Inflammatory macrophage (primary cell): ENCODE data around the gene DEPDC1.
A peak's percentile ranks its signal among the peaks of the same experiment; 100 is the strongest.

Experiments used
- DNase-seq, 2 donors: peaks; one replicate each; pipeline ENCODE4 v3.0.0-alpha.2; 2020 to 2022

DEPDC1 gene

DNA sequence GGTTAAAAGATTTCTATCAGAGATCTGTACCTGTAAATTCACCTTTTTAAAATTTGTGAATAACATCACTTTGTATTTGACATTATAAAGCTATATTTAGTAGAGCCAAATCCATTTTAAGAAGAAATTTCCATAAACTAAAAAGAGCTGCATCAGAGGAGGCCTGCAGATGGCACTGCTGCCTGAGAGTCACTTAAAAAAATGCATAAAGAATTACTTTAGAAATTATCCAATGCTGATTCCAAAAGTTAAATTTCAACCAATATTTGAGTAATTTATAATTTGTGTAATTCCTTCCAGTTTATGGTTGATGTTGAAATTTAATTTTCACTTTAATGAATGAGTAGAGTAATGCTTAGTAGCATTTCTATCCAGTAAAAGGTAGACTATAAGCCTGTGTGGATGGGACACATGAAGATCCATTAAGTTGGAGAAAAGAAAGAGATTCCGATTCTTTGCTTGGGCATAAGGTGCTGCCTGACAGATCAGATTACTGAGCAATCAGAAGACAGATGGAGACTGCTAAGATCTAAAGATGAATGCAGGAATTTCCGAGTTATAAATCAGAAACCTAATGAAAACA lies 26.4 kb downstream of the DEPDC1 start:
- peak in 1 of 2 donors; percentile 8 for DNase-seq

DNA sequence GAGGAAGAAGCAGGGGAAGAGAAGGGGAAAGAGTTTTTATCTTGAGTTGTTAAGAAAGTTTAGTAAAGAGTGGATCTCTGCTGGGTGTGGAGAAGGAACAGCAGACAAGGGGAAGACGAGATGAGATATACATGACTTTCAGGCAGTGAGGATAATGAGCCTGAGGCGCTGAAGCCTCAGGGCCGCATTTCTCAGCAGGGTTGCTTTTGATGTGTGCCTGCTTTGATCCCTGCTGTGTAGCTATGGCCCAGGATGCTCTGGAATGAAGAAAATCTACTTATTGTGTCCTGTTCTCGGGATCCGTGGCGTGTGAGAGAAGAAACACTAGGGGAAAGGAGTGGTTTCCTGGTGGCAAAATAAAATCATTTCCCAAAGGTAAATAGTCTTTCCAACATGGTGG lies 32.0 kb downstream of the DEPDC1 start:
- DNase-seq = no peak

DNA sequence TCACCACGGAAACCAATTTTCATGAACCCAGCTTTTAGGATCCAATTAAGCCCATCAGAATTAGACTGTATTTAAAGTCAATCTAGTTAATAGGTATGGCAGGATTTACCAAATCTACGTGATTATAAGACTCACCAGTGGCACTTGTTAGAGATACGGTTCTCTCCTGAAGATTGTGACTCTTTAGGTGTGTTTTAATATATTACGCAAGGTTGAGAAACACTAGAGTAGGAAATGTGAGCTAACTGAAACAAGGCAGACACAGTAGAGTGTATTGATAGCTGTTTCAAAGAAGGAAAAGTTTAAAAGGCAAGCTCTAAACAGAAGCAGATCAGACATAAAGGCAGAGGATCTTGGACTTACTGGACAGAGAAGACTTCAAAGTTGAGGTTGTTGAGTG lies 35.9 kb downstream of the DEPDC1 start:
- DNase-seq = no peak

GRCh38 chr1:68459796-68460195 lies 37.1 kb downstream of the DEPDC1 start:
- DNase-seq = no peak

GRCh38 chr1:68459091-68459490 lies 37.8 kb downstream of the DEPDC1 start:
- no peak for DNase-seq

GRCh38 chr1:68456202-68456601 lies 40.7 kb downstream of the DEPDC1 start:
- DNase-seq = no peak

- DNase-seq = no peak
Measured at GRCh38 chr1:68454534-68454933, 42.3 kb downstream of the DEPDC1 start.

DNA sequence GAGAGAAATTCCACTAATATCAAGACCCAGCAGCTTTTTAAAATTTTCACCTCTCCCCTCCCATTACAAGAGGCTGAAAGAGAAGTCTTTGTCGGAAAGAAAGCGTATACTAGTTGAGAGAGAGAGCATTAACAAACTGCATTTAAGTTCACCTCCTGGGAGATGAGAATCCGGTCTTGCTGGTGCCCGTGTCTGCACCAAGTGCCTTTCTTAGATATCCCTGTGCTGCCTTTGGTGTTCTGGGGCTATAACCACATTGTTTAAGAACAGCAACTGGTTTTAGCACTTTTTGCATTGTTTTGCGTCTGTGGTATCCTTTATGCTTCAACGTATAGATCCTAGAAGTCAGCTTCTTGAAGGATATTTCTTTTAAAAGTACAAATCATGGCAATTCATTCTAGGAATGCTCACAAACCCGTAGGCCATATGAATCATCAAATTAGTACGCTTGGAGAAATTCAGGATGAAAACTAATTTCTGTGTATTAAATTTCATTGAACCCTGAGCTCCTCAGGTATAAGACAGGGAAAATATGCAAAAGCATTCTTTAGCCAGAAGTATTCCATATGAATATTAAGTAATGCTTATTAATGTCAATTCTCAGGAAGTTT lies 43.7 kb downstream of the DEPDC1 start:
- DNase-seq = no peak

DNA sequence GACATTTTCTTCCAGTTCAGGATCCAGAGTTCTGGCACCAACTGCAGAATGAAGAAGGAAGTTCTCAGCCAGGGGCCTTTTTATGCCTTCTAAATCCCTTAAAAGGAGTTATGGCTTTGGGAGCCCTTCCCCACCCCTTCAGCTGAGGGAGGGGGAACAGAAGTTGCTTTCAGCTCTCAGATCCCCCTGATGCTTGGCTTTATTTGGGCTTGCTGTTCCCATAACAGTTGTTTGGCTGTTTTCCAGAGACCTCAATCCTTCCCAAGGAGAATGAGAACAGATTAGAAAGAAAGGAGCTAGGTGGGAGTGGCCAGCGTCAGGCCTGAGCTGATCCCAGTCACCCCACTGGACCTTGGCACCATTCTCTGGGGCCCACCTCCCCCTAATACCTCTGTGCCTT lies 47.0 kb downstream of the DEPDC1 start, which contains the start of gene RPE65:
Gene RPE65 (minus strand): TSS at position 54 of the 400 bp plus-strand sequence. CDS start 49 bp downstream, at position 5.
- no peak for DNase-seq

- DNase-seq = no peak
Measured at GRCh38 chr1:68448365-68448764, 48.5 kb downstream of the DEPDC1 start.

GRCh38 chr1:68445709-68446108 lies 51.2 kb downstream of the DEPDC1 start:
- no peak for DNase-seq

DNA sequence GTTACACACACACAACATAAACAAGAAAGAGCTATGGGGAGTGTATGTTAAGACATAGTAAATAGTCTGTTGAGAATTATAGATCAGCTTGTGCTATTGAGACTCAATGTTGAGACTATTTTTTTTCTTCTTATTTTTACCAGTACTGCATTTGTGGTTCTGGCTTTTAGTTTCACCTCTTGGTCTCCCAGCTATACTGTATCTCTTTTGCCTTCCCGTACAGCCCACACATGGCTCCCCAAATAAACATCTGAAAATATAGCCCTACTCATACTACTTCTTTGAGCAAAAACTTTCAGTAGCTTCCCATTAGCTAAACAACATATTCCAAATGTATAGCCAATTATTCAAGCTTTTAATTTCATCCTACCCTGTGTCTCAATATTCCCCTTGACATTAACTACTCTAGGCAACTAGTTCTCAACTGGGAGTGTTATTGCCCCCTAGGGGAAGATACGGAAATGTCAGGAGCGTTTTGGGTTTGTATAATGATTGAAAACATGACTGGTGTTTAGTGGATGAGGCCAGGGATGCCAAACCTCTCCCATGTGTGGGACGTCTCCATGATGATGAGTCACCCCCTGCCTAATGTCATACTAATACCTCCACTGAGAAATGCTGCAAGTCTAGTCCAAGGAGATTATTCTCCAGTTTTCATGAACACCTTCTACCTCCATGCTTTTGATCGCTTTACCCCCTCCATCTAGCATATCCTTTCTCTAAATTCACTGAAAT lies 53.9 kb downstream of the DEPDC1 start:
- DNase-seq = peak; percentile 58 to 69

DNA sequence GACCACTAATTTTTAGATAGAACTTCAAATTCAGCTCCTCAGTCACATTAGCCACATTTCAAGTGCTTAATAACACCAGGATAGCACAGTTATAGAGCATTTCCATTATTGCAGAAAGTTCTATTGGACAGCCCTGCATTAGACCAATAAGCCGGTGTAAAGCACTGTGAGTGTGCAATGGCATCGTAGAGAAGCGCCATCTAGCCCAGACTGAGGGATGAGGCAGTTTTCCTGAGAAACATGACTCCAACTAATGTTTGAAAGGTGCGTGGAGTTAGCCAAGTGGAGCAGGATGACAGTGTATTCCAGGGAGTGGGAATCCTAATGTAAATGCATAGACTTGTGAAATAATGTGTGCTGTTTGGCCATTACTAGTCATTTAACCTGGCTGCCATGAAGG lies 54.9 kb downstream of the DEPDC1 start:
- DNase-seq = no peak

GRCh38 chr1:68438310-68438709 lies 58.6 kb downstream of the DEPDC1 start:
- no peak for DNase-seq

DNA sequence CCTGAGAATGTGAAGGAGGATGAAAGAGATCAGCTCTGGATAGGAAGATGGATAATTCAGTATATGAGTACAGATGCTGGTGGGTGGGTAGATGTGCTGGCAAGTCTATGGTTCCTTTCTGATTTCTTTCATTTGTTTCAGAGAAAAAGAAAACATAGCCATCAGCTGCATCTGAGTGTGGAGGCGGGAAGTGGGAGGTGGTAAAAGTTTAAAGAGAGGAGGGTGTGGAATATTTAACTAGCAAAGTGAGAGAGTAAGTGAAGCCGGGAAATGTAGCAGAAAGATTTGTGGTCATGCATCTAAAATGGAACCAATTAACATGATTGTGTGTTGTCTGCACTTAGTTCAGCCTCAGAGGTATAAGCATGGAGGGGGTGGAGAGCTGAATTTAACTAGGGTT lies 63.5 kb downstream of the DEPDC1 start:
- no peak for DNase-seq

- DNase-seq = no peak
Measured at GRCh38 chr1:68431076-68431475, 65.8 kb downstream of the DEPDC1 start.

DNA sequence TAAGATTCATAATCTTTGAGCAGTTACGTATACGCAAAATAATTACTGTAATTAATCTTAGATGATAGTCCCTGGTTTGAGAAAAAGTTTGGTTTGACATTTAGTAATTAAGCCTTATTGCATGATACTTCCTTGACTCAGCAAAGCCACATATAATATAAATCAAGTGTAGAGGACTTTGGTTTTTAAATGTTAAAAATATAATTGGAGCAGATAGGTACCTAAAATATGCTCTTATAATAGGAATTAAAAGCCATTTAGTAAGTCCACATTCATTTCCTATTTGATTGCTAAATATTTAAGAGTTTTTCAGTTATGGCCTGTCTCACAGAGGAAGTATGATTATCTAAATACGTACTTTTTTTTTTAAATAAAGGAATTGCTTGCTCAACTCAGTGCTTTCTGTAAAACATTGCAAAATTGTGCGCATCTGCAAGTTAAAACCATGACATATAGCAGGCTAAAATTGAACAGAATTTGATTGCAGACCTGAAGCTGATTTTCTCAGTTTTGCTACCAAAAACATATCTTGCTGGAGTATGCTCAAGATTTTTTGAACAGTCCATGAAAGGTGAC lies 67.6 kb downstream of the DEPDC1 start:
- peak; percentile 55 to 89 for DNase-seq

DNA sequence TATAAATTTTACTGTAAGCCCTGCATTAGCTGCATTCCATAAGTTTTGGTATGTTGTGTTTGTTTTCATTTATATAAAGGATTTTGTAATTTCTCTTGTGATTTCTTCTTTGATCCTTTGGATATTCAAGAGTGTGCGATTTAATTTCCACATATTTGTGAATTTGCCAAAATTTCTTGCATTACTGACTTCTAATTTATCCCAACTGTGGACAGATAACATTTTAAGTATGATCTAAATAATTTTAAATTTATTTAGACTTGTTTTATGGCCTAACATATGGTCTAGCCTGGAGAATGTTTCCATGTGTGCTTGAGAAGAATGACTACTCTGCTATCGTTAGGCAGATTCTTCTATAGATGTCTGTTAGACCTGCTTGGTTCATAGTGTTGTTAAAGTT lies 70.3 kb downstream of the DEPDC1 start:
- DNase-seq = no peak
